ENCODE measurements around the gene CXCR5. TPM values are rescaled to one million over a fixed set of nuclear protein-coding genes. Genes with fewer than 3 reads are reported as not detected.
A peak's percentile ranks its signal among the peaks of the same experiment; 100 is the strongest.

CXCR5 gene
- total RNA-seq, 4 donors from 2014 or later: not detected

- H3K27me3 ChIP-seq: no peaks in the 10 kb centered on the region
- no peak for TF ChIP-seq POLR2A (IDR thresholded peaks at IDR 0.05)
- TF ChIP-seq CTCF (IDR thresholded peaks at IDR 0.05): no peak
- peak overlapping the region; percentile 97 to 99 (median 97) for H3K27ac ChIP-seq
- DNase-seq: no peak
- peaks cover 98 to 100% of the 10 kb centered on the region in 2 donors for H3K4me1 ChIP-seq
- intact Hi-C loops (cut with DNase I): no loop called here
- H3K36me3 ChIP-seq: no peaks in the 10 kb centered on the region
- H3K9me3 ChIP-seq: no peaks in the 10 kb centered on the region
- H3K4me3 ChIP-seq (replicated peaks in 1 of 3): peak overlapping the region in 1 of 3 donors; percentile 14
- 16 to 17% methylated on average over 8 to 9 of the region's 13 CpGs for WGBS, 2 donors
Observed at GRCh38 chr11:118918686-118919280, 35.1 kb downstream of the CXCR5 start.

GRCh38 chr11:118921121-118921928, 37.6 kb downstream of the CXCR5 start:
- DNase-seq: peak; percentile 86 to 87

GRCh38 chr11:118921929-118922744, 38.4 kb downstream of the CXCR5 start:
- DNase-seq: peak; percentile 90
- H3K27me3 ChIP-seq: no peaks in the 10 kb centered on the region
- peak overlapping the region in 1 of 3 donors; percentile 92 for H3K4me3 ChIP-seq (replicated peaks in 1 of 3)
- H3K27ac ChIP-seq: peak overlapping the region; percentile 97 to 99 (median 97)
- H3K36me3 ChIP-seq: no peaks in the 10 kb centered on the region
- TF ChIP-seq POLR2A (IDR thresholded peaks at IDR 0.05) (peak in 1 of 2 donors; percentile 61), CTCF (IDR thresholded peaks at IDR 0.05) (no peak)
- intact Hi-C loops (cut with DNase I): loop anchor here (2.0 kb wide), 1 partner anchor 13 kb away; no protein-coding TSS in a partner anchor
- H3K9me3 ChIP-seq: no peaks in the 10 kb centered on the region
- 4 to 9% methylated on average over 9 of the region's 20 CpGs for WGBS, 2 donors
- H3K4me1 ChIP-seq: peaks cover 72 to 76% of the 10 kb centered on the region in 2 donors

More at GRCh38 chr11:118921121-118921928, 37.6 kb downstream of the CXCR5 start:
- Histone ChIP-seq H3K36me3 (no peaks in the 10 kb centered on the region), H3K27ac (peak overlapping the region; percentile 97 to 99 (median 97)), H3K27me3 (no peaks in the 10 kb centered on the region), H3K4me1 (peaks cover 80 to 82% of the 10 kb centered on the region in 2 donors), H3K9me3 (no peaks in the 10 kb centered on the region), H3K4me3 (replicated peaks in 1 of 3) (peak overlapping the region in 1 of 3 donors; percentile 92)
- intact Hi-C loops (cut with DNase I): no loop called here
- 2 to 15% methylated on average over 13 of the region's 13 CpGs for WGBS, 2 donors
- no peak for TF ChIP-seq POLR2A (IDR thresholded peaks at IDR 0.05)
- TF ChIP-seq CTCF (IDR thresholded peaks at IDR 0.05): peak in 1 of 6 experiments; percentile 12

- peaks cover 69 to 75% of the 10 kb centered on the region in 2 donors for H3K4me1 ChIP-seq
- peak overlapping the region in 2 of 3 donors; percentile 71 to 92 for H3K4me3 ChIP-seq (replicated peaks in 1 of 3)
- no peak for DNase-seq
- H3K27me3 ChIP-seq: no peaks in the 10 kb centered on the region
- intact Hi-C loops (cut with DNase I): loop anchor here (2.0 kb wide), 1 partner anchor 14 kb away; no protein-coding TSS in a partner anchor
- WGBS, 2 donors: 30 to 34% methylated on average over 5 to 6 of the region's 9 CpGs
- no peaks in the 10 kb centered on the region for H3K36me3 ChIP-seq
- H3K9me3 ChIP-seq: no peaks in the 10 kb centered on the region
- peak overlapping the region; percentile 97 to 99 (median 97) for H3K27ac ChIP-seq
- TF ChIP-seq CTCF (IDR thresholded peaks at IDR 0.05) (no peak), POLR2A (IDR thresholded peaks at IDR 0.05) (no peak)
Observed at GRCh38 chr11:118922745-118923627, 39.3 kb downstream of the CXCR5 start.
